H9 (cell line): ENCODE data around the gene CD72. TPM values are rescaled to one million over a fixed set of nuclear protein-coding genes. Genes with fewer than 3 reads are reported as not detected.

ENCODE experiments used
- DNase-seq: peaks from one replicate; pipeline ENCODE4 v3.0.0-alpha.2; 2017
- H2AFZ ChIP-seq: one replicate; pipeline ENCODE4 v1.6.1; 2013; ENCODE audit warnings: mild to moderate bottlenecking, low read length, control low read depth, moderate library complexity
- H2AK5ac ChIP-seq: 2 replicates; pipeline ENCODE4 v1.6.1; 2013; ENCODE audit warnings: low read length, control low read depth, mixed read lengths; ENCODE audit not compliant: insufficient read length
- H2BK120ac ChIP-seq: one replicate; pipeline ENCODE4 v1.6.1; 2013; ENCODE audit warnings: low read depth, mild to moderate bottlenecking, low read length, control low read depth, inconsistent platforms; ENCODE audit not compliant: poor library complexity, severe bottlenecking
- H2BK12ac ChIP-seq: 2 replicates; pipeline ENCODE4 v1.6.1; 2013; ENCODE audit warnings: low read length, control low read depth, mixed read lengths, low read depth; ENCODE audit not compliant: insufficient read length
- H2BK15ac ChIP-seq: 2 replicates; pipeline ENCODE4 v1.6.1; 2013; ENCODE audit warnings: low read depth, low read length, control low read depth
- H2BK20ac ChIP-seq: one replicate; pipeline ENCODE4 v1.6.1; 2013; ENCODE audit warnings: low read depth, mild to moderate bottlenecking, low read length, control low read depth, inconsistent platforms; ENCODE audit not compliant: poor library complexity, severe bottlenecking
- H2BK5ac ChIP-seq: 2 replicates; pipeline ENCODE4 v1.6.1; 2013; ENCODE audit warnings: low read length, control low read depth, mixed read lengths; ENCODE audit not compliant: insufficient read length
- H3K14ac ChIP-seq: 2 replicates; pipeline ENCODE4 v1.6.1; 2013; ENCODE audit warnings: low read length, control low read depth; ENCODE audit not compliant: insufficient read depth
- H3K18ac ChIP-seq: 2 replicates; pipeline ENCODE4 v1.6.1; 2013; ENCODE audit warnings: low read depth, mild to moderate bottlenecking, mixed read lengths, low read length, control low read depth; ENCODE audit not compliant: insufficient read length
- H3K23ac ChIP-seq: 2 replicates; pipeline ENCODE4 v1.6.1; 2013; ENCODE audit warnings: low read length, control low read depth, mixed read lengths, low read depth; ENCODE audit not compliant: insufficient read length
- H3K23me2 ChIP-seq: 2 replicates; pipeline ENCODE4 v1.6.1; 2013; ENCODE audit warnings: low read depth, mild to moderate bottlenecking, mixed read lengths, low read length, control low read depth; ENCODE audit not compliant: insufficient read length, poor library complexity, severe bottlenecking
- H3K27ac ChIP-seq: 2 replicates; pipeline ENCODE4 v1.5.1; 2013; ENCODE audit warnings: low read length, control low read depth, mixed read lengths, low read depth; ENCODE audit not compliant: insufficient read length
- H3K27me3 ChIP-seq: 2 replicates; pipeline ENCODE4 v1.6.1; 2013; ENCODE audit warnings: low read length, control low read depth, inconsistent platforms; ENCODE audit not compliant: insufficient read depth
- H3K4ac ChIP-seq: 2 replicates; pipeline ENCODE4 v1.6.1; 2013; ENCODE audit warnings: low read depth, mild to moderate bottlenecking, control low read depth, inconsistent platforms, low read length, moderate library complexity
- H3K4me1 ChIP-seq: 2 replicates; pipeline ENCODE4 v1.6.1; 2013; ENCODE audit warnings: low read length, control low read depth, inconsistent platforms; ENCODE audit not compliant: insufficient read depth
- H3K4me2 ChIP-seq: 2 replicates; pipeline ENCODE4 v1.6.1; 2013; ENCODE audit warnings: low read length, control low read depth, mixed read lengths; ENCODE audit not compliant: insufficient read length, insufficient read depth
- H3K56ac ChIP-seq: 2 replicates; pipeline ENCODE4 v1.6.1; 2013; ENCODE audit warnings: low read depth, mild to moderate bottlenecking, mixed read lengths, low read length, control low read depth; ENCODE audit not compliant: insufficient read length
- H3K79me1 ChIP-seq: 2 replicates; pipeline ENCODE4 v1.6.1; 2013; ENCODE audit warnings: low read depth, mild to moderate bottlenecking, moderate library complexity, low read length, control low read depth, inconsistent platforms; ENCODE audit not compliant: insufficient read depth, poor library complexity, severe bottlenecking
- H3K79me2 ChIP-seq: 2 replicates; pipeline ENCODE4 v1.6.1; 2013; ENCODE audit warnings: low read length, control low read depth, inconsistent platforms; ENCODE audit not compliant: insufficient read depth
- H3K9ac ChIP-seq: 2 replicates; pipeline ENCODE4 v1.6.1; 2013; ENCODE audit warnings: low read length, control low read depth, mixed read lengths; ENCODE audit not compliant: insufficient read length; ENCODE audit errors: extremely low read depth
- H3K9me3 ChIP-seq: one replicate; pipeline ENCODE4 v1.6.1; 2013; ENCODE audit warnings: low read depth, low read length, inconsistent platforms; ENCODE audit not compliant: control insufficient read depth
- H3T11ph ChIP-seq: one replicate; pipeline ENCODE4 v1.6.1; 2013; ENCODE audit warnings: mild to moderate bottlenecking, low read length, control low read depth, inconsistent platforms
- H4K20me1 ChIP-seq: one replicate; pipeline ENCODE4 v1.6.1; 2013; ENCODE audit not compliant: control insufficient read depth, insufficient read length, insufficient read depth
- H4K5ac ChIP-seq: 2 replicates; pipeline ENCODE4 v1.6.1; 2013; ENCODE audit warnings: low read depth, mild to moderate bottlenecking, mixed read lengths, low read length, control low read depth; ENCODE audit not compliant: insufficient read length
- H4K8ac ChIP-seq: replicated peaks from 2 replicates; pipeline ENCODE4 v1.6.1; 2013; ENCODE audit warnings: low read length, control low read depth, mixed read lengths, low read depth; ENCODE audit not compliant: insufficient read length
- H4K91ac ChIP-seq: 2 replicates; pipeline ENCODE4 v1.6.1; 2013; ENCODE audit warnings: low read depth, mild to moderate bottlenecking, moderate library complexity, mixed read lengths, low read length, control low read depth; ENCODE audit not compliant: insufficient read length
- H3K27ac Mint-ChIP-seq, 3 experiments: 2 replicates in 2 of 3; 3 replicates in 1 of 3; pipeline ENCODE4 v1.8.0; 2020 to 2021; ENCODE audit warnings: mixed read lengths in 3 of 3, mild to moderate bottlenecking in 1 of 3, moderate library complexity in 1 of 3
- H3K27me3 Mint-ChIP-seq: 2 replicates; pipeline ENCODE4 v1.8.0; 2021; ENCODE audit warnings: low read depth, mild to moderate bottlenecking, moderate library complexity, mixed read lengths
- H3K36me3 Mint-ChIP-seq, 3 experiments: 2 replicates in 2 of 3; 3 replicates in 1 of 3; pipeline ENCODE4 v1.8.0; 2020 to 2021; ENCODE audit warnings: low read depth in 3 of 3, mixed read lengths in 3 of 3; ENCODE audit not compliant: insufficient read depth in 1 of 3
- H3K4me1 Mint-ChIP-seq, 2 experiments: 2 replicates each; pipeline ENCODE4 v1.8.0; 2020; ENCODE audit warnings: mixed read lengths in 2 of 2
- H3K4me3 Mint-ChIP-seq, 2 experiments: 2 replicates in 1 of 2; 3 replicates in 1 of 2; pipeline ENCODE4 v1.8.0; 2020 to 2021; ENCODE audit warnings: mild to moderate bottlenecking in 2 of 2, mixed read lengths in 2 of 2, moderate library complexity in 1 of 2
- H3K9me3 Mint-ChIP-seq, 2 experiments: 2 replicates in 1 of 2; 3 replicates in 1 of 2; pipeline ENCODE4 v1.8.0; 2020; ENCODE audit warnings: mild to moderate bottlenecking in 2 of 2, mixed read lengths in 2 of 2, moderate library complexity in 1 of 2
- WGBS: extraction: QIAGEN DNeasy Blood & Tissue Kit; methylation state at CpG from one replicate; pipeline ENCODE4 v1.1.7; 2013; ENCODE audit warnings: missing lambda C conversion rate, low lambda C conversion rate, mixed read lengths; ENCODE audit not compliant: insufficient read length; ENCODE audit errors: extremely low coverage; 5-methylcytosine and 5-hydroxymethylcytosine counted together
- total RNA-seq: library from RNA; stranded (reverse); gene quantifications from 2 replicates; pipeline ENCODE4 v1.2.1, GENCODE V29; 2021
- TF ChIP-seq, protein P1 (sequence below): fragments of 200-600 bp; sonication (generic); conservative IDR thresholded peaks from 3 replicates; pipeline ENCODE4 v1.8.0; 2021; ENCODE audit warnings: antibody characterized with exemption, mild to moderate bottlenecking

Gene CD72
- total RNA-seq, 1 experiment from 2014 or later: 3.9 TPM

DNA sequence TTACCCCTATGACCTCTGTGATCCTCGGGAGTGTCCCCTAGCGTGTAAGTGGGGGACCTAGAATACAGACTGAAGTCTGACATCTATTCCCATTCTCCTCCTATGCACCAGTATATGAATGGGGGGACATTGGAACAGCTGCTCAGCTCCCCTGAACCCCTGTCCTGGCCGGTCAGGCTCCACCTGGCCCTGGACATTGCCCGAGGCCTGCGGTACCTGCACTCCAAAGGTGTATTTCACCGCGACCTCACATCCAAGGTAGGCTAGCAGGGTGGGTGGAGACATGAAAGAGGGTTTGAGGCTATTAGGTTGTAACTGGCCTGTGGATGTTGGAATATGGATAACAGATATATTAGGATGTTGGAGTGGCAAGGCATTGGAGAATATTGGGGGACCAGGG, 11.5 kb downstream of the CD72 start:
- H3K56ac ChIP-seq: no peak overlapping the region
- H3K4me3 Mint-ChIP-seq: peak overlapping the region in 1 of 2 experiments; percentile 35; a peak in 4 of 5 replicates
- H3K18ac ChIP-seq: no peak overlapping the region
- DNase-seq: no peak
- no CpG with 5 or more reads among the region's 7 CpGs for WGBS
- H3K14ac ChIP-seq: no peak overlapping the region
- no peak overlapping the region for H4K8ac ChIP-seq
- H3K4ac ChIP-seq: no peak overlapping the region
- H3K4me2 ChIP-seq: no peak overlapping the region
- no peak overlapping the region for H3K9ac ChIP-seq
- no peak overlapping the region for H2BK12ac ChIP-seq
- H2BK15ac ChIP-seq: no peak overlapping the region
- no peaks in the 10 kb centered on the region for H3K9me3 ChIP-seq
- no peaks in the 10 kb centered on the region for H4K20me1 ChIP-seq
- no peak overlapping the region for H2BK20ac ChIP-seq
- H3K27ac ChIP-seq: no peak overlapping the region
- no peak overlapping the region for H2BK5ac ChIP-seq
- H3K27me3 ChIP-seq: no peaks in the 10 kb centered on the region
- H2AFZ ChIP-seq: no peak overlapping the region
- no peak overlapping the region for H4K5ac ChIP-seq
- TF ChIP-seq, protein P1, sequence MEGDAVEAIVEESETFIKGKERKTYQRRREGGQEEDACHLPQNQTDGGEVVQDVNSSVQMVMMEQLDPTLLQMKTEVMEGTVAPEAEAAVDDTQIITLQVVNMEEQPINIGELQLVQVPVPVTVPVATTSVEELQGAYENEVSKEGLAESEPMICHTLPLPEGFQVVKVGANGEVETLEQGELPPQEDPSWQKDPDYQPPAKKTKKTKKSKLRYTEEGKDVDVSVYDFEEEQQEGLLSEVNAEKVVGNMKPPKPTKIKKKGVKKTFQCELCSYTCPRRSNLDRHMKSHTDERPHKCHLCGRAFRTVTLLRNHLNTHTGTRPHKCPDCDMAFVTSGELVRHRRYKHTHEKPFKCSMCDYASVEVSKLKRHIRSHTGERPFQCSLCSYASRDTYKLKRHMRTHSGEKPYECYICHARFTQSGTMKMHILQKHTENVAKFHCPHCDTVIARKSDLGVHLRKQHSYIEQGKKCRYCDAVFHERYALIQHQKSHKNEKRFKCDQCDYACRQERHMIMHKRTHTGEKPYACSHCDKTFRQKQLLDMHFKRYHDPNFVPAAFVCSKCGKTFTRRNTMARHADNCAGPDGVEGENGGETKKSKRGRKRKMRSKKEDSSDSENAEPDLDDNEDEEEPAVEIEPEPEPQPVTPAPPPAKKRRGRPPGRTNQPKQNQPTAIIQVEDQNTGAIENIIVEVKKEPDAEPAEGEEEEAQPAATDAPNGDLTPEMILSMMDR: no peak
- H3T11ph ChIP-seq: no peak overlapping the region
- H3K79me1 ChIP-seq: no peaks in the 10 kb centered on the region
- no peak overlapping the region for H2AK5ac ChIP-seq
- H3K23ac ChIP-seq: no peak overlapping the region
- peaks cover 14 to 23% of the 10 kb centered on the region in 2 experiments for H3K4me1 Mint-ChIP-seq
- peaks cover 3% of the 10 kb centered on the region; the same call in 1 of the 2 replicates for H3K27me3 Mint-ChIP-seq
- H3K27ac Mint-ChIP-seq: no peak overlapping the region; a peak in 1 of 7 replicates
- no peak overlapping the region for H2BK120ac ChIP-seq
- H3K9me3 Mint-ChIP-seq: no peaks in the 10 kb centered on the region; a peak in 1 of 5 replicates
- no peaks in the 10 kb centered on the region; the same call in 1 of the 2 replicates for H3K4me1 ChIP-seq
- no peak overlapping the region for H4K91ac ChIP-seq
- peaks cover 15% of the 10 kb centered on the region for H3K23me2 ChIP-seq
- no peaks in the 10 kb centered on the region for H3K79me2 ChIP-seq
- peaks cover 9 to 25% (median 21%) of the 10 kb centered on the region in 3 experiments; a peak in 6 of 7 replicates for H3K36me3 Mint-ChIP-seq
